HG03097 (cell line): ENCODE measurements around the gene LRRC46.

Experiments used
- ATAC-seq: cut with Tn5 transposase; IDR thresholded peaks from one replicate; pipeline ENCODE4 v1.9.1; 2021; ENCODE audit not compliant: unreplicated experiment, low FRiP score

LRRC46 gene

GRCh38 chr17:47850373-47850691, 18.9 kb downstream of the LRRC46 start:
- ATAC-seq = no peak

GRCh38 chr17:47850692-47851573, 19.5 kb downstream of the LRRC46 start, which contains the start of gene SP6:
Gene SP6, minus strand, starts transcription at chr17:47851163. Its CDS starts 2,734 bp downstream, at chr17:47848429.
- ATAC-seq = no peak

GRCh38 chr17:47851764-47852112, 20.3 kb downstream of the LRRC46 start:
- ATAC-seq = no peak

GRCh38 chr17:47852113-47852949, 20.9 kb downstream of the LRRC46 start:
- no peak for ATAC-seq

- ATAC-seq = no peak
Measured at GRCh38 chr17:47853616-47854015, 22.1 kb downstream of the LRRC46 start.

DNA sequence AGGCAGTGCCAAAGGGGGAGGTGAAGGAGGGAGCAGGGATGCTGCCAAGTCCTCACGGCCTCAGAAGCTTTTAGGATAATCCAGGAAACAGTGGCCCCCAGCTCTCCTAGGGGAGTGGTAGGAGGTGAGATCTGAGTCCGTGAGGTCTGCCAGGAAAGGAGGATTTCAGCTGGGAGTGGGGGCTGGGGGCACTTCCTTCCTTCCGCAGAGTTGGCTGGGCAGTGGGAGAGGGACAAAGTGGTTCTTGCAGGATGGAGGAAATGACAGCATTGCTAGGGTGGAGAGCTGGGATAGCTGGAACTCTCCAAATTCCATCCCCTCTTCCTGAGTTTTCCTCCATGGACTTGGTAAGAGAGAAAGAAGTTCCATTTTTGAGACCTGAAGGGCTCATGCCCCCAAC, 24.3 kb downstream of the LRRC46 start:
- no peak for ATAC-seq

DNA sequence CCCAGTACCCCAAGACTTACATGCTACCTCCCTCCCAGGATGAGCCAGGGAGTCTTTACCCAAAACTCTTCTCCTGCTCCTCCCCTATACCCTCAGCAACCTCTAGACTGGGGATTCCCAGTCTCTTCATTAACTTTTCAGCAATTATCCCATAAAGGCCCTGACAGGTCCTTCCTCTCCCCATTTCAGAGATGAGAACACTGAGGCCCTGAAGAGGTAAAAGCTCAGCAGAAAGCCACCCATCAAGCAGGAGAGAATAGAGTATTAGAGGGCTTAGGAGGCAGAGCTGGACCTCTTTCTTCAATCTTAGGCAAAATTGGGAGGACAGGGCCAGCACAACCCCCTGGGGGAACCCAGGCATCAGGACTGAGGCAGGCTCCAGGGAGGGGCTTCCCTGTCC, 25.4 kb downstream of the LRRC46 start:
- ATAC-seq = no peak

DNA sequence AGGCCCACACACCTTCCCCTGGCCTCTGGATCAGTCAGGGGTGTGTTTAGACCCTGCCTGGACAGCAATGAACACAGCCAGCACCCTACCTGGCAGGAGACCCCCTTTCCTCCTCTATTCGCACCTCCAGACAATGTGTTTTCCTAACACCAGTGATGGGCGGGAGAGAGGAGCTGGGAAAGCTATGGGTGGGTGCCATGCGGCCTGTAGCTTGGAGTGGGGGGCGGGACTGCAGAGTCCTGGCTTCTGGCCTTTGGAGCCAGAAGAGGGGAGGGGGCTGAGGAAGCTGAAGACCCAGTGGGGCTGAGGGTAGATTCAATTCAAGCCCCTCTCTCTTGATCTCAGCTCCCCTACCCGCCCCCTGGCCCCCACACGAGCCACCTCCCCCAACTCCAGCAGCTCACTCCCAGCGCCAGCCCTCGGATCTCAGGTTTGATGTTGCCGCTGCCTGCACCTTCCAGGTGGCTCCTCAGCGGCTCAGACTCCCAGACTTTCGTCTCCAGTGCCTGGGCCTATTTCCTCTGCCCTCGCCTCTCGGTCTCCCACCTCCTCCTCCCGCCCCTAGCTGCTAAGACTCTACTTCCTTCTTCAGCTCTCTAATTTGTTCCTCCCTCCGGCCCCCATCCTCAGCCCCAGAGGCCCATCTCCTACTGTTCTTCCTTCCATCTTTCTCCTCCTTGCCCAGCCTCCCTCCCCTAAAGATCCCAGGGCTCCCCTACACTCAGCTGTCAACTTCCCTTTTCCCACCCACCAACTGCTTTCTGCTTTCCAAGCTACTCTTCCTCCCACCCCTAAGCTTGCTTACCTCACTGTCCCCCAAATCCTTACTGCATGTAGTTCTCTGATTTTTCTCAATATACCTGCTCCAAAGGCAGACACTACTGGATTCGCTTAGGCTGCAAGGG, 26.3 kb downstream of the LRRC46 start:
- ATAC-seq = no peak

GRCh38 chr17:47860386-47860785, 28.9 kb downstream of the LRRC46 start:
- ATAC-seq = no peak

GRCh38 chr17:47862621-47863440, 31.4 kb downstream of the LRRC46 start:
- no peak for ATAC-seq

GRCh38 chr17:47864791-47865216, 33.3 kb downstream of the LRRC46 start:
- no peak for ATAC-seq

- ATAC-seq = no peak
Measured at GRCh38 chr17:47866941-47867340, 35.5 kb downstream of the LRRC46 start.

DNA sequence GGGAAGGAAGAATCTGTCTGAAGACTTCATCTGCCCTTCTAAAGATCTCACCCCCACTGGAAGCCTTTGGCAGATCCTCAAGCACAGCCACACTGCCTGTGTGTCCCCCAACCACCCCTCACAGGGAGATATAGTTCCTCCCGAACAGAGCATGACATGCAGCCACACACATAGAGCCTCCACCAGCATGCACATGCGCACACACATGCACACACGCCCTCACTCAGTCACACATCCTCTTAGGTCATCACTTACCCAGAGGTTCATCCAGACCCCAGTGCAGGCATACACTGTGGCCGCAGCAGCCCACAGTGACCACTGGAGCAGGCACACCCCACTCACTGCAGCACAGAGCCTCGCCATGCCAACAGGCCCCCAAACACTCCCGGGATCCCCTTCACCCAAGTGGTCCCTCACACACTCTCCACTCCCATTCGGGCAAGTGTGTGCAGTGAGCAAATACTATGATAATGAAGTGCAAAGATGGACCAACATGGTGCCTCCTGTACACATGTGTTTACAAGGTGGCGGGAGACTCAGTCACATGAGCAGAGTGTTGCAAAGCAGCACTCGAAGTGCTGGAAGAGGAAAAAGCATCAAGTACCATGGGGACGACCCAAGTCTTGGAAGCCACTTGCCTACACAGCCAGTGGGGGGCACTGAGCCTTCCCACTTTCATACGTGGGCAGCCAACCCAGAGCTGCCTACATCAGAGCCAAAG, 36.5 kb downstream of the LRRC46 start:
- ATAC-seq = no peak

GRCh38 chr17:47869114-47869513, 37.6 kb downstream of the LRRC46 start:
- ATAC-seq = no peak

- no peak for ATAC-seq
Measured at GRCh38 chr17:47870056-47870455, 38.6 kb downstream of the LRRC46 start.

DNA sequence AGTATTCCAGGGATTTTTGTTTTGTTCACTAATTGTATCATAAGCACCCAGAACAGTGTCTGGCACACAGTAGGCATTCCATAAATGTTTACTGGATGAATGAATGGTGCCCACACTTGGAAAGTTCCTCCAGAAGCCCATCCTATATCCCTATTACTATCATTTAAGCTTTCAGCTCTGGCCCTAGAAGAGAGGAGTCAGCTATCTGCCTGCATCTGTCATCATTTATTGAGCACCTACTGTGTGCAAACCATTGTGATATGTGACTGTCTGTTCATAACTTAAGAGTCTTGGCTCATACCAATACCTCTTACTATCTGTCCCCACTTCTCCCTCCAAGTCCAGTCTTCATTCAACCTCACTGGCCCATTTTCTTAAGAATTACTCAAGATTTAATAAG, 39.6 kb downstream of the LRRC46 start:
- no peak for ATAC-seq

GRCh38 chr17:47872019-47872650, 40.7 kb downstream of the LRRC46 start:
- no peak for ATAC-seq

DNA sequence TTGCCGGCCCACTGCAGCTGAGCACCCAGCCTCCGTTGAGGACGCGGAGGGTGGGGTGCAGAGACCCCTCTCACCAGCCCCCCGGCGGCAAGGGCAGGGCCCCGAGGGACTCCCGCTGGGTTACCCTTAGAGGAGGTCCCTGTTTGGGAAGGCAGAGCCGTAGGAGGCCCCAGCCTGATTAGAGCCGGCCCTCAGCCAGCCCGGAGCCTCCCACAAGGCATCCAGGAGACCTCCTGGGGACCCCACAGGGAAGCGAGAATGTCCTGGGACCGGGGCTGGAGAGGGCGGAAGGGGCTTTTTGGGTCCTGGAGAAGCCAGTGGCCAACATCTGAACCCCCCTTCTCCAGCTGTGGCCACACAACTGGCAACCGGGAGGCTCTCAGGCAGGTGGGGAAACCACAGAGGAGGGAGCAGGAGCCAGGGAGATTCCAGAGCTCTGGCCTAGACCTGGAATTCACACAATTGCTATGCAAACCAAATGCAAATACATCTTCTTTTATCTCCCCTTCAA, 41.2 kb downstream of the LRRC46 start:
- ATAC-seq = no peak
